Pericardium fibroblast (primary cell): ENCODE data around the gene ROS1. TPM values are rescaled to one million over a fixed set of nuclear protein-coding genes. Genes with fewer than 3 reads are reported as not detected.

ENCODE experiments used
- total RNA-seq: library from RNA; depleted of rRNA; stranded (reverse); fragments of >200 nt; gene quantifications from 2 replicates; pipeline ENCODE4 v1.2.3, GENCODE V29; 2015

The ROS1 gene
- 0.23 and 0.34 TPM in 2 replicates for total RNA-seq

DNA sequence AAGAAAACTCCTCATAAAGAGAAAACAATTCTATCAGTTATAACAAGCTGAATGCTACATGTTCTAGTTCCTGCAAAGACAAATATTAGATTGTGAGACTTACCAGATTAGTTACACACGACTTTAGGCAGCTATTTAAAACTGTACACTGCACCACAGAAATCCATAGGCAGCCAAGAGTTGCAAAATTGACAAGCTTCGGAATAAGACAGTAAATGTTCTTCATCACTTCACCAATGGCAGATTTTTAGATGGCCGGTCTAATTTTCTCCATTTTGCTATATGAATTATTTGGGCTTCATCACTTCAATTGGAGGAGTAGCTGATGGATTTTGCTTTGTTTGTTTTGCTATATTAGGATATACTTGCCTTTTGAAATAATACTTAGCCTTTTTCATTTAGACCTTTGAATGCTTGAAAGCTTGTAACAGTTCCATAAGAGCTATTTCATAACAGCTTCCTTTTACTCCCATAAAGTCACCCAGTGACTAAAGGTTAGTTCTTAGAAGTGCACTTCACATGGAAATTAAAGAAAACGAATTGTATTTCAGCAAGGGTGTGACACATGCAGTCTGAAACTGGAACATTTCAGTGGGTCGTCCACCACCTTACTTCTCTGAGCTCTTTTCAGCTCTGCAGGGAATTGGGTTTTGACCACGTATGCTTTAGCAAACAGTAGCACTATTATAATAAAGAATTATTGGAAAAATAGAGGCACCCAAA is at the start of gene ROS1:
Gene ROS1 (minus strand): TSS at position 512 of the 723 bp plus-strand sequence. CDS start 286 bp downstream, at position 226.

GRCh38 chr6:117265410-117266256 is 160.1 kb downstream of the ROS1 start, which contains the start of gene VGLL2:
Gene VGLL2, plus strand, starts transcription at chr6:117265558. Its CDS starts 206 bp downstream, at chr6:117265764.

Other genes with a start within 250 kb of the ROS1 start
- gene VGLL2, start 160.4 kb downstream of the ROS1 start, total RNA-seq, result 0.17 TPM in 1 of 2 replicates, not detected in the other
- 6.8 and 17.9 TPM in 2 replicates for gene DCBLD1, start 56.7 kb upstream of the ROS1 start, total RNA-seq
- gene GOPC, start 176.6 kb upstream of the ROS1 start, total RNA-seq, result 25.4 and 28.6 TPM in 2 replicates
- 12.7 and 15.1 TPM in 2 replicates for gene NUS1, start 249.5 kb upstream of the ROS1 start, total RNA-seq